ENCODE results near the gene CCDC88B. TPM values are rescaled to one million over a fixed set of nuclear protein-coding genes. Genes with fewer than 3 reads are reported as not detected.

CCDC88B gene
- total RNA-seq, 1 donor from 2014 or later, result 0.30 TPM

DNA sequence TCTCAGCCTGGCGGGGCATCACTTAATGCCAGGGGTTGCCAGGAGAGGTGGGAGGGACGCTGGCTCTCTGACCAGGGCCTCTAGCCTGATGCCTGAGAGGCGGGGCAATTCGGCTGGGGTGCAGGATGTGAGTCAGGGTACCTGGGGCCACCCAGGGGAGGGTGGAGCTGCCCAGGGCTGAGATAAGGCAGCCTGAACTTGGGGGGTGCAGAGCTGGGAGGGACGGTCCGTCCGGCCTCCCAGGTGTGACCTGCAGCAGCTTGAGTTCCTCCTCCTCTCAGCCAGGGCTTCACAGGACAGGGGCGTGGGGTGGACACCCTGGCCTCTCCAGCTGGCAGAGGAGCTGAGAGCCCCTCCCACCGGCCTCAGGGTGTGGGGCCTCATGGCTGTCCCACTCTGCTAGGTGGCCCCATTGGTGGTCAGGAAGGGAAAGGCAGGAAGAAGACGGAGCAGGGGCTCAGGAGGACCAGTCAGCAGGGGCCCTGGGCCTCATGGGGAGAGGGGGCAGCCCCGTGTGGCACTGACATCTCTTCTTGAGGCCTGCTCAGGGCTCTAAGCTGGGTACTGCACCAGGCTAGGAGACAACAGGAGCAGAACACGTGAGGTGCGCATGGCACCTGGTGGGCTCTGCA is 18.0 kb downstream of the CCDC88B start:
- no peak for DNase-seq (ENCODE audit: extremely low spot score, unreplicated experiment)
- Mint-ChIP-seq H3K36me3 (ENCODE audit: unreplicated experiment) (peaks cover 10% of the 10 kb centered on the region), H3K4me3 (ENCODE audit: unreplicated experiment) (peak overlapping the region; percentile 50), H3K4me1 (ENCODE audit: unreplicated experiment) (peaks cover 39% of the 10 kb centered on the region), H3K27ac (ENCODE audit: unreplicated experiment) (peak overlapping the region; percentile 62), H3K9me3 (ENCODE audit: unreplicated experiment) (no peaks in the 10 kb centered on the region), H3K27me3 (ENCODE audit: unreplicated experiment) (no peaks in the 10 kb centered on the region)
- TF ChIP-seq CTCF (IDR thresholded peaks at IDR 0.05), result no peak

DNA sequence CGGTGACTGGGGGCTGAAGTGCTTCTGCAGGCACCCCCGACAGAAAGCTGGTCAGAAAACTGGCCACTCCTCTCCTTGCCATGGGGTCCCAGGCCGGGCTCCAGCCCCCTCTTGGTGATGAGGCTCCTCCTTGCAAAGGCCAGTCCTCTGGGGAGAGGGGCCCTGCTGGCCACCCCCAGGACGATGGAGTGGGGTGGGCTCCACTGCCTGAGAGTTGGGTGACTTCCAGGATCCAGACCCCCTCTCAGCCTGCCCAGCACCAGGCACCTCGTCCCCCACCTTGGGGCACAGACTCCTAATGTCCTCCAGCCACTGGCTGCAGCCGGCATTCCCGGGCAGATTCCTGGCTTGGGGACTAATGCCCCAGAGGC is 18.5 kb downstream of the CCDC88B start:
- Mint-ChIP-seq H3K36me3 (ENCODE audit: unreplicated experiment) (peaks cover 11% of the 10 kb centered on the region), H3K27me3 (ENCODE audit: unreplicated experiment) (no peaks in the 10 kb centered on the region), H3K4me3 (ENCODE audit: unreplicated experiment) (peak overlapping the region; percentile 50), H3K4me1 (ENCODE audit: unreplicated experiment) (peaks cover 39% of the 10 kb centered on the region), H3K27ac (ENCODE audit: unreplicated experiment) (peak overlapping the region; percentile 62), H3K9me3 (ENCODE audit: unreplicated experiment) (no peaks in the 10 kb centered on the region)
- no peak for DNase-seq (ENCODE audit: extremely low spot score, unreplicated experiment)
- no peak for TF ChIP-seq CTCF (IDR thresholded peaks at IDR 0.05)

- no peaks in the 10 kb centered on the region for H3K9me3 Mint-ChIP-seq (ENCODE audit: unreplicated experiment)
- no peak for TF ChIP-seq CTCF (IDR thresholded peaks at IDR 0.05)
- H3K4me3 Mint-ChIP-seq (ENCODE audit: unreplicated experiment), result peak within 1 kb of the TSS; percentile 82
- peaks cover 13% of the 10 kb centered on the region for H3K36me3 Mint-ChIP-seq (ENCODE audit: unreplicated experiment)
- no peaks in the 10 kb centered on the region for H3K27me3 Mint-ChIP-seq (ENCODE audit: unreplicated experiment)
- peaks cover 39% of the 10 kb centered on the region for H3K4me1 Mint-ChIP-seq (ENCODE audit: unreplicated experiment)
- no peak for DNase-seq (ENCODE audit: extremely low spot score, unreplicated experiment)
- peak within 1 kb of the TSS; percentile 75 for H3K27ac Mint-ChIP-seq (ENCODE audit: unreplicated experiment)
These were observed 19.1 kb downstream of the CCDC88B start, which contains the start of gene RPS6KA4 for GRCh38 chr11:64358907-64359711. RPS6KA4 (plus strand) TSS chr11:64359162; CDS start chr11:64359236, 74 bp downstream.

DNA sequence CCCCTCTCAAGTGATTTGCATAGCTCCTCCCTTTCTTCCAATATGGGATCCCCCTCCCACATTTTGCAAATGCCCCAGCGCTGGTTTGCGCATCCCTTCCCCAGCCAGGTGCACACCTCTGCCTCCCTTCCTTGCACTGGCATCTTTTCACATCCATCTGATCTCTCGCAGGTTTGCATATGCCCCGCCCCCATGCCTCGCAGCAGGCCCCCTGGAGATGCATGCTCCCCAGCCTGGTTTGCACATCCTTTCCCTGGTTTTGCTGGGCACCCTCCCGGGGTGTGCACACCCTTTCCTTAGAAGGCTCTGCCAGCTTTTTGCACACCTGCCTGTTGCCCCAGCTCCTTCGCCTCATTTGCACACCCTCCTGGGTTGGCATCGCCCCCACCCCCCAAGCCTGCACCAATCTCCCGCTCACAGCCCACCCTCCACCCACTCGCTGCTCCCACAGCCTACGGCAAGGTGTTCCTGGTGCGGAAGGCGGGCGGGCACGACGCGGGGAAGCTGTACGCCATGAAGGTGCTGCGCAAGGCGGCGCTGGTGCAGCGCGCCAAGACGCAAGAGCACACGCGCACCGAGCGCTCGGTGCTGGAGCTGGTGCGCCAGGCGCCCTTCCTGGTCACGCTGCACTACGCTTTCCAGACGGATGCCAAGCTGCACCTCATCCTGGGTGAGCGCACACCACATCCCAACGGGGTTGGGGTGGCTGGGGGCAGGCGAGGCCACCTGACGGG is 19.9 kb downstream of the CCDC88B start:
- DNase-seq (ENCODE audit: extremely low spot score, unreplicated experiment), result no peak
- Mint-ChIP-seq H3K36me3 (ENCODE audit: unreplicated experiment) (peaks cover 17% of the 10 kb centered on the region), H3K27ac (ENCODE audit: unreplicated experiment) (peak overlapping the region; percentile 75), H3K9me3 (ENCODE audit: unreplicated experiment) (no peaks in the 10 kb centered on the region), H3K4me1 (ENCODE audit: unreplicated experiment) (peaks cover 38% of the 10 kb centered on the region), H3K4me3 (ENCODE audit: unreplicated experiment) (peak overlapping the region; percentile 82), H3K27me3 (ENCODE audit: unreplicated experiment) (no peaks in the 10 kb centered on the region)
- no peak for TF ChIP-seq CTCF (IDR thresholded peaks at IDR 0.05)

Data from osteocyte (in vitro differentiated cells).